Measurements from ENCODE around the gene C4B. TPM values are rescaled to one million over a fixed set of nuclear protein-coding genes. Genes with fewer than 3 reads are reported as not detected.
A peak's percentile ranks its signal among the peaks of the same experiment; 100 is the strongest.

Gene C4B
- total and polyA plus RNA-seq, 9 of the 15 experiments (the other 6 are each of a cell fraction or from before 2014, with no cell fraction given), result 0.32 to 8.8 (median 5.4) TPM

GRCh38 chr6:31968326-31968725, 46.3 kb upstream of the C4B start:
- H3K36me3 ChIP-seq (ENCODE audit: control insufficient read depth, insufficient read depth, low read length), result peaks cover 79% of the 10 kb centered on the region
- TF ChIP-seq POLR2AphosphoS2 (IDR thresholded peaks at IDR 0.05; ENCODE audit: low read length) (no peak), EGR1 (conservative IDR thresholded peaks at IDR 0.05) (no peak), ZNF41 (CRISPR knock-in tag; conservative IDR thresholded peaks at IDR 0.05) (no peak), BRF1 (IDR thresholded peaks at IDR 0.05; ENCODE audit: borderline replicate concordance, extremely low read depth, insufficient read length) (no peak), RBFOX2 (IDR thresholded peaks at IDR 0.05; ENCODE audit: low read depth, low read length) (peak; percentile 53; the same call in 1 of the 2 replicates), PATZ1 (CRISPR knock-in tag; IDR thresholded peaks at IDR 0.05; ENCODE audit: borderline replicate concordance) (no peak), KLF1 (tag; IDR thresholded peaks at IDR 0.05) (no peak), POLR2G (IDR thresholded peaks at IDR 0.05; ENCODE audit: low read depth, low read length) (0 out of 2 replicates have a peak, but pooled peaks have one; percentile 31), YY1 (IDR thresholded peaks at IDR 0.05; ENCODE audit: borderline replicate concordance in 1 of 3, control insufficient read depth in 1 of 3, extremely low read depth in 1 of 3, insufficient read depth in 3 of 3, insufficient read length in 1 of 3, insufficient replicate concordance in 2 of 3, low read depth in 1 of 3, low read length in 2 of 3) (no peak), HLTF (IDR thresholded peaks at IDR 0.05) (no peak)
- H3K9me1 ChIP-seq (ENCODE audit: control insufficient read depth, insufficient read depth, low read length), result no peaks in the 10 kb centered on the region
- intact Hi-C loops (cut with micrococcal nuclease) (no loop called here), in situ Hi-C loops (cut with MboI) (no loop called here)
- no peaks in the 10 kb centered on the region for H4K20me1 ChIP-seq (replicated peaks; ENCODE audit: control insufficient read depth, insufficient read depth, low read length)
- BruUV-seq (replicated peaks), result no TSS peak
- DNase-seq (ENCODE audit: extremely low read depth in 1 of 4, low spot score in 3 of 4), result no peak
- ATAC-seq, result no peak
- ChIA-PET CTCF (ENCODE audit: low intra/inter-chr PET ratio) (no interaction called here), POLR2A (interaction anchor here (0.6 to 5.8 kb wide), 3 partner anchors 10 to 201 kb away, joined by 3 to 74 read pairs (median 4); partner anchors contain the start of genes NELFE and SKIC2)
- FAIRE-seq, result no peak
- no peak overlapping the region for H3K4me2 ChIP-seq (ENCODE audit: insufficient read depth, low read length)
- no peak overlapping the region; the same call in 2 of the 3 replicates for H3K27ac ChIP-seq (ENCODE audit: extremely low read depth, low read depth, low read length)
- H2AFZ ChIP-seq (ENCODE audit: low read depth, low read length), result no peak overlapping the region
- no peak overlapping the region for H3K4me3 ChIP-seq
- peaks cover 45 to 52% of the 10 kb centered on the region in 2 experiments; a peak in 4 of 5 replicates for H3K4me1 ChIP-seq (replicated peaks in 1 of 2; ENCODE audit: control insufficient read depth in 2 of 2, insufficient read depth in 2 of 2, low read length in 2 of 2)
- H3K9me3 ChIP-seq (replicated peaks; ENCODE audit: control insufficient read depth, insufficient read depth, low read depth, low read length), result no peaks in the 10 kb centered on the region
- H3K9ac ChIP-seq (ENCODE audit: insufficient read depth in 1 of 2, low read depth in 2 of 2, low read length in 2 of 2), result peak overlapping the region in 1 of 2 experiments; percentile 84; a peak in 2 of 4 replicates
- WGBS (ENCODE audit: insufficient coverage, low coverage, missing lambda C conversion rate), result 84% methylated on average over 9 of the region's 11 CpGs
- H3K79me2 ChIP-seq (ENCODE audit: control insufficient read depth, insufficient read depth, low read length), result peaks cover 31% of the 10 kb centered on the region
- no peaks in the 10 kb centered on the region for H3K27me3 ChIP-seq (ENCODE audit: control insufficient read depth in 2 of 2, insufficient read depth in 2 of 2, low read length in 2 of 2)

Data from K562 (cell line).